Loucy (cell line): Measurements from ENCODE around the gene KCNK5.

Experiments
- EZH2phosphoT487 ChIP-seq: fragments of 200-600 bp; IDR thresholded peaks from 2 replicates; pipeline ENCODE4 v1.6.1; 2018; ENCODE audit warnings: antibody characterized with exemption, mild to moderate bottlenecking, moderate library complexity, borderline replicate concordance
- TF ChIP-seq, protein P1 (sequence below): fragments of 200-600 bp; sonication (generic); conservative IDR thresholded peaks from 2 replicates; pipeline ENCODE4 v1.5.1; 2014; ENCODE audit warnings: mild to moderate bottlenecking, antibody characterized with exemption, low read length

DNA sequence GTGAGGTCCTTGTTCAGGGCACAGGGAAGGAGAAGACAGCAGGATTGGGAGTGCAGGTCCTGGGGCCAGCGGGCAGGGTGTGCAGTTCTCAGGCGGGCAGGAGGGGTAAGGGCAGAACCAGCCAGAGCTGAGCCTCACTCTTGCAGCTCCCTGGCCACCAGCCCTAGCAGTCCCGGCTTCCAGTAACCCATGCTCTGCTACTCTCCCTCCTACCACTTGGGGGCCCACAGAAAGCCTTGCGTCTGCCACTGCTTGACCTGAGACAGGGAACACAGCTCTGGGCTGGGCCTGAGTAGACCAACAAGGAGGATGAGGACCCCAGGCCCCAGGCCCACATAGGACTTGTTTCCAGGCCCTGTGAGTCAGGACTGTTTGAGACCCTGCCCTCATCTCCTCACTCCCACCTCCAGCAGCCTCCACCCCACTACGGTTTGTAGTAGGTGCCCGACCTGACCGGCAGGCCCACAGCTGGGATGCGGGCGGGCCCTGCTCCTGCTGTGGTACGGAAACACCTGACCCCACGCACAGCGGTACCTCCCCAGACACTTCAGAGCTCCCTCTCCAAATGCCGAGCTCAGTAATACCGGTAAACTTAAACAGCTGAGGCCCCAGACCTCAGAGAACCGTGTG lies 39.2 kb downstream of the KCNK5 start:
- TF ChIP-seq, protein P1, sequence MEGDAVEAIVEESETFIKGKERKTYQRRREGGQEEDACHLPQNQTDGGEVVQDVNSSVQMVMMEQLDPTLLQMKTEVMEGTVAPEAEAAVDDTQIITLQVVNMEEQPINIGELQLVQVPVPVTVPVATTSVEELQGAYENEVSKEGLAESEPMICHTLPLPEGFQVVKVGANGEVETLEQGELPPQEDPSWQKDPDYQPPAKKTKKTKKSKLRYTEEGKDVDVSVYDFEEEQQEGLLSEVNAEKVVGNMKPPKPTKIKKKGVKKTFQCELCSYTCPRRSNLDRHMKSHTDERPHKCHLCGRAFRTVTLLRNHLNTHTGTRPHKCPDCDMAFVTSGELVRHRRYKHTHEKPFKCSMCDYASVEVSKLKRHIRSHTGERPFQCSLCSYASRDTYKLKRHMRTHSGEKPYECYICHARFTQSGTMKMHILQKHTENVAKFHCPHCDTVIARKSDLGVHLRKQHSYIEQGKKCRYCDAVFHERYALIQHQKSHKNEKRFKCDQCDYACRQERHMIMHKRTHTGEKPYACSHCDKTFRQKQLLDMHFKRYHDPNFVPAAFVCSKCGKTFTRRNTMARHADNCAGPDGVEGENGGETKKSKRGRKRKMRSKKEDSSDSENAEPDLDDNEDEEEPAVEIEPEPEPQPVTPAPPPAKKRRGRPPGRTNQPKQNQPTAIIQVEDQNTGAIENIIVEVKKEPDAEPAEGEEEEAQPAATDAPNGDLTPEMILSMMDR = peak; percentile 69
- TF ChIP-seq EZH2phosphoT487 = no peak
